ENCODE data around the gene PHAF1. TPM values are rescaled to one million over a fixed set of nuclear protein-coding genes. Genes with fewer than 3 reads are reported as not detected.
A peak's percentile ranks its signal among the peaks of the same experiment; 100 is the strongest.

The PHAF1 gene
- total and polyA plus RNA-seq, 9 of the 15 experiments (the other 6 are each of a cell fraction or from before 2014, with no cell fraction given) = 5.1 to 25.4 (median 13.8) TPM

DNA sequence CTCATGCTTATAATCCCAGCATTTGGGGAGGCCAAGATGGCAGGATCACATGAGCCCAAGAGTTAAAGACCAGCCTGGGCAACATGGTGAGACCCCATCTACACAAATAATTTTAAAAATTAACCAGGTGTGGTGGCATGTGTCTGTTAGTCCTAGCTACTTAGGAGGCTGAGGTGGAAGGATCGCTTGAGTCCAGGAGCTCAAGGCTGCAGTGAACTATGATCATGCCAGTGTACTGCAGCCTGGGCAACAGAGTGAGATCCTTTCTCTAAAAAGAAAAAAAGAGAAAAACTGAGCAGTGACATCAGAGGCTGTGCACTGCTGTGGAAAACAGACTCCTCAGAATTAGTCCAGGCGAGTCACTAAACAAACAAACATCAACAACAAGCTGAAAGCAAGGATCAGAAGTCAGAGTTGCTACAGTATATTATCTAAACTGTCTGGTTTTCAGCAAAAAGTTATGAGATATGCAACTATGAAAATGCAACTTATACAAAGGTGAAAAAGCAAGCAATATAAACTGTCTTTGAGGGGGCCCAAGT lies 41.5 kb upstream of the PHAF1 start:
- Histone ChIP-seq H3K36me3 (ENCODE audit: control insufficient read depth, insufficient read depth, low read length) (peaks cover 47% of the 10 kb centered on the region; the same call in 2 of the 3 replicates), H3K79me2 (ENCODE audit: control insufficient read depth, insufficient read depth, low read length) (peaks cover 10% of the 10 kb centered on the region), H3K9ac (ENCODE audit: insufficient read depth in 1 of 2, low read depth in 2 of 2, low read length in 2 of 2) (no peak overlapping the region), H3K4me1 (replicated peaks in 1 of 2; ENCODE audit: control insufficient read depth in 2 of 2, insufficient read depth in 2 of 2, low read length in 2 of 2) (peaks cover 0 to under 1% of the 10 kb centered on the region in 2 experiments; a peak in 1 of 5 replicates), H4K20me1 (replicated peaks; ENCODE audit: control insufficient read depth, insufficient read depth, low read length) (no peaks in the 10 kb centered on the region), H3K9me3 (replicated peaks; ENCODE audit: control insufficient read depth, insufficient read depth, low read depth, low read length) (no peaks in the 10 kb centered on the region), H2AFZ (ENCODE audit: low read depth, low read length) (no peak overlapping the region), H3K9me1 (ENCODE audit: control insufficient read depth, insufficient read depth, low read length) (no peaks in the 10 kb centered on the region), H3K4me2 (ENCODE audit: insufficient read depth, low read length) (no peak overlapping the region), H3K27me3 (ENCODE audit: control insufficient read depth in 2 of 2, insufficient read depth in 2 of 2, low read length in 2 of 2) (no peaks in the 10 kb centered on the region), H3K27ac (ENCODE audit: extremely low read depth, low read depth, low read length) (no peak overlapping the region), H3K4me3 (no peak overlapping the region)
- POLR2A ChIA-PET = interaction anchor here (0.6 to 1.4 kb wide), 2 partner anchors 10 to 20 kb away, joined by 4 read pairs; no protein-coding TSS in a partner anchor
- ATAC-seq (no peak), DNase-seq (ENCODE audit: extremely low read depth in 1 of 4, low spot score in 3 of 4) (no peak), FAIRE-seq (no peak)
- WGBS (ENCODE audit: insufficient coverage, low coverage, missing lambda C conversion rate) = 84% methylated on average over 2 of the region's 2 CpGs
- TF ChIP-seq ZNF146 (CRISPR knock-in tag; IDR thresholded peaks at IDR 0.05; ENCODE audit: unreplicated experiment) (no peak), FOXA3 (CRISPR knock-in tag; conservative IDR thresholded peaks at IDR 0.05 in 1 of 2, IDR thresholded peaks at IDR 0.05 in 1 of 2) (0 out of 4 replicates have a peak, but pooled peaks have one; percentile 14 to 47), ZNF699 (CRISPR knock-in tag; IDR thresholded peaks at IDR 0.05; ENCODE audit: insufficient replicate concordance) (no peak), FOSL1 (tag; conservative IDR thresholded peaks at IDR 0.05) (peak; percentile 37; the same call in 1 of the 2 replicates), ETV5 (CRISPR knock-in tag; IDR thresholded peaks at IDR 0.05; ENCODE audit: low read depth) (no peak), ZNF121 (CRISPR knock-in tag; conservative IDR thresholded peaks at IDR 0.05) (peak; percentile 69)
- TF ChIP-seq, protein P1, sequence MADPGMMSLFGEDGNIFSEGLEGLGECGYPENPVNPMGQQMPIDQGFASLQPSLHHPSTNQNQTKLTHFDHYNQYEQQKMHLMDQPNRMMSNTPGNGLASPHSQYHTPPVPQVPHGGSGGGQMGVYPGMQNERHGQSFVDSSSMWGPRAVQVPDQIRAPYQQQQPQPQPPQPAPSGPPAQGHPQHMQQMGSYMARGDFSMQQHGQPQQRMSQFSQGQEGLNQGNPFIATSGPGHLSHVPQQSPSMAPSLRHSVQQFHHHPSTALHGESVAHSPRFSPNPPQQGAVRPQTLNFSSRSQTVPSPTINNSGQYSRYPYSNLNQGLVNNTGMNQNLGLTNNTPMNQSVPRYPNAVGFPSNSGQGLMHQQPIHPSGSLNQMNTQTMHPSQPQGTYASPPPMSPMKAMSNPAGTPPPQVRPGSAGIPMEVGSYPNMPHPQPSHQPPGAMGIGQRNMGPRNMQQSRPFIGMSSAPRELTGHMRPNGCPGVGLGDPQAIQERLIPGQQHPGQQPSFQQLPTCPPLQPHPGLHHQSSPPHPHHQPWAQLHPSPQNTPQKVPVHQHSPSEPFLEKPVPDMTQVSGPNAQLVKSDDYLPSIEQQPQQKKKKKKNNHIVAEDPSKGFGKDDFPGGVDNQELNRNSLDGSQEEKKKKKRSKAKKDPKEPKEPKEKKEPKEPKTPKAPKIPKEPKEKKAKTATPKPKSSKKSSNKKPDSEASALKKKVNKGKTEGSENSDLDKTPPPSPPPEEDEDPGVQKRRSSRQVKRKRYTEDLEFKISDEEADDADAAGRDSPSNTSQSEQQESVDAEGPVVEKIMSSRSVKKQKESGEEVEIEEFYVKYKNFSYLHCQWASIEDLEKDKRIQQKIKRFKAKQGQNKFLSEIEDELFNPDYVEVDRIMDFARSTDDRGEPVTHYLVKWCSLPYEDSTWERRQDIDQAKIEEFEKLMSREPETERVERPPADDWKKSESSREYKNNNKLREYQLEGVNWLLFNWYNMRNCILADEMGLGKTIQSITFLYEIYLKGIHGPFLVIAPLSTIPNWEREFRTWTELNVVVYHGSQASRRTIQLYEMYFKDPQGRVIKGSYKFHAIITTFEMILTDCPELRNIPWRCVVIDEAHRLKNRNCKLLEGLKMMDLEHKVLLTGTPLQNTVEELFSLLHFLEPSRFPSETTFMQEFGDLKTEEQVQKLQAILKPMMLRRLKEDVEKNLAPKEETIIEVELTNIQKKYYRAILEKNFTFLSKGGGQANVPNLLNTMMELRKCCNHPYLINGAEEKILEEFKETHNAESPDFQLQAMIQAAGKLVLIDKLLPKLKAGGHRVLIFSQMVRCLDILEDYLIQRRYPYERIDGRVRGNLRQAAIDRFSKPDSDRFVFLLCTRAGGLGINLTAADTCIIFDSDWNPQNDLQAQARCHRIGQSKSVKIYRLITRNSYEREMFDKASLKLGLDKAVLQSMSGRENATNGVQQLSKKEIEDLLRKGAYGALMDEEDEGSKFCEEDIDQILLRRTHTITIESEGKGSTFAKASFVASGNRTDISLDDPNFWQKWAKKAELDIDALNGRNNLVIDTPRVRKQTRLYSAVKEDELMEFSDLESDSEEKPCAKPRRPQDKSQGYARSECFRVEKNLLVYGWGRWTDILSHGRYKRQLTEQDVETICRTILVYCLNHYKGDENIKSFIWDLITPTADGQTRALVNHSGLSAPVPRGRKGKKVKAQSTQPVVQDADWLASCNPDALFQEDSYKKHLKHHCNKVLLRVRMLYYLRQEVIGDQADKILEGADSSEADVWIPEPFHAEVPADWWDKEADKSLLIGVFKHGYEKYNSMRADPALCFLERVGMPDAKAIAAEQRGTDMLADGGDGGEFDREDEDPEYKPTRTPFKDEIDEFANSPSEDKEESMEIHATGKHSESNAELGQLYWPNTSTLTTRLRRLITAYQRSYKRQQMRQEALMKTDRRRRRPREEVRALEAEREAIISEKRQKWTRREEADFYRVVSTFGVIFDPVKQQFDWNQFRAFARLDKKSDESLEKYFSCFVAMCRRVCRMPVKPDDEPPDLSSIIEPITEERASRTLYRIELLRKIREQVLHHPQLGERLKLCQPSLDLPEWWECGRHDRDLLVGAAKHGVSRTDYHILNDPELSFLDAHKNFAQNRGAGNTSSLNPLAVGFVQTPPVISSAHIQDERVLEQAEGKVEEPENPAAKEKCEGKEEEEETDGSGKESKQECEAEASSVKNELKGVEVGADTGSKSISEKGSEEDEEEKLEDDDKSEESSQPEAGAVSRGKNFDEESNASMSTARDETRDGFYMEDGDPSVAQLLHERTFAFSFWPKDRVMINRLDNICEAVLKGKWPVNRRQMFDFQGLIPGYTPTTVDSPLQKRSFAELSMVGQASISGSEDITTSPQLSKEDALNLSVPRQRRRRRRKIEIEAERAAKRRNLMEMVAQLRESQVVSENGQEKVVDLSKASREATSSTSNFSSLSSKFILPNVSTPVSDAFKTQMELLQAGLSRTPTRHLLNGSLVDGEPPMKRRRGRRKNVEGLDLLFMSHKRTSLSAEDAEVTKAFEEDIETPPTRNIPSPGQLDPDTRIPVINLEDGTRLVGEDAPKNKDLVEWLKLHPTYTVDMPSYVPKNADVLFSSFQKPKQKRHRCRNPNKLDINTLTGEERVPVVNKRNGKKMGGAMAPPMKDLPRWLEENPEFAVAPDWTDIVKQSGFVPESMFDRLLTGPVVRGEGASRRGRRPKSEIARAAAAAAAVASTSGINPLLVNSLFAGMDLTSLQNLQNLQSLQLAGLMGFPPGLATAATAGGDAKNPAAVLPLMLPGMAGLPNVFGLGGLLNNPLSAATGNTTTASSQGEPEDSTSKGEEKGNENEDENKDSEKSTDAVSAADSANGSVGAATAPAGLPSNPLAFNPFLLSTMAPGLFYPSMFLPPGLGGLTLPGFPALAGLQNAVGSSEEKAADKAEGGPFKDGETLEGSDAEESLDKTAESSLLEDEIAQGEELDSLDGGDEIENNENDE (IDR thresholded peaks at IDR 0.05; ENCODE audit: low read depth, low read length) = no peak
- CTCF ChIA-PET (ENCODE audit: low intra/inter-chr PET ratio) = no interaction called here
- no TSS peak for BruUV-seq (replicated peaks)
- in situ Hi-C loops (cut with MboI) (no loop called here), intact Hi-C loops (cut with micrococcal nuclease) (no loop called here)

All from K562 (cell line).